Measurements from ENCODE around the gene RPL10. TPM values are rescaled to one million over a fixed set of nuclear protein-coding genes. Genes with fewer than 3 reads are reported as not detected.
A peak's percentile ranks its signal among the peaks of the same experiment; 100 is the strongest.

The RPL10 gene
- total and polyA plus RNA-seq, 2 of the 13 experiments (the other 11 are each of a cell fraction or from before 2014, with no cell fraction given) = 2,381 to 4,713 TPM

DNA sequence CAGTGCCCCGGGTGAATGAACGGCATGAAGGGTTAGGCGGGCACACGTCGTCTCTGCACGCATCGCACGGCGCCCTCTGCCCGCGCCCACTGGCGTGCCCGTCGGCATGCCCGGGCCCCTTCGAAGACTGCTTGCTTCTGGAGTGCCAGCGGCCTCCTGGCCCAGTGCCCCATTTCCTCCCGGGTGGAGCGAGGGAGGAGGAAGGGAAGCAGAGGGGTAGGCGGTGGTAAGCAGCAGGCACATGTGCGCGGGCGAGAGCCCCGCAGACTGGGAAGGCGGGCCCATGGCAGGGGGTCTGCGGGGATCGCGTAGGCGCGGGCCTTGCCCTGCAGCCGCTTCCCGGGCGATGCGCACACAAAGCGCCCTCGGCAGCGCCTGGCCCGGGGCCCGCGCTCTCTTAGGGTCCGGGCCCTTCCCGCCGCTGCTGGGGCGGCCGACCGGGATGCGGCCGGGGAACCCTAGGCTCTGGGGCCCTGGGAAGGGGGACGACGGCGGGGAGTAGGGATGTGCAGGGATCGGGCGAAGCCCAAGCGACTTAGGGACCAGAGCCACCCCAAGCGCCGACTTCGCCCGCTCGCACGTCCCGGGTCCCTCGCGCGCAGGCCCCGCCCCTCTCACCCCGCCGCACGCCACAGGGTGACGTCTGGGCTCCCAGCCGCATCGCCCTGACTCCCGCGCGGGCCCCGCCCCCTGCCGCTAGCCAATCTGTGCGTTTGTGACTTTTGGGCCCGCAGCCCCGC lies 19.9 kb upstream of the RPL10 start (continued):
- TF ChIP-seq, protein P1, sequence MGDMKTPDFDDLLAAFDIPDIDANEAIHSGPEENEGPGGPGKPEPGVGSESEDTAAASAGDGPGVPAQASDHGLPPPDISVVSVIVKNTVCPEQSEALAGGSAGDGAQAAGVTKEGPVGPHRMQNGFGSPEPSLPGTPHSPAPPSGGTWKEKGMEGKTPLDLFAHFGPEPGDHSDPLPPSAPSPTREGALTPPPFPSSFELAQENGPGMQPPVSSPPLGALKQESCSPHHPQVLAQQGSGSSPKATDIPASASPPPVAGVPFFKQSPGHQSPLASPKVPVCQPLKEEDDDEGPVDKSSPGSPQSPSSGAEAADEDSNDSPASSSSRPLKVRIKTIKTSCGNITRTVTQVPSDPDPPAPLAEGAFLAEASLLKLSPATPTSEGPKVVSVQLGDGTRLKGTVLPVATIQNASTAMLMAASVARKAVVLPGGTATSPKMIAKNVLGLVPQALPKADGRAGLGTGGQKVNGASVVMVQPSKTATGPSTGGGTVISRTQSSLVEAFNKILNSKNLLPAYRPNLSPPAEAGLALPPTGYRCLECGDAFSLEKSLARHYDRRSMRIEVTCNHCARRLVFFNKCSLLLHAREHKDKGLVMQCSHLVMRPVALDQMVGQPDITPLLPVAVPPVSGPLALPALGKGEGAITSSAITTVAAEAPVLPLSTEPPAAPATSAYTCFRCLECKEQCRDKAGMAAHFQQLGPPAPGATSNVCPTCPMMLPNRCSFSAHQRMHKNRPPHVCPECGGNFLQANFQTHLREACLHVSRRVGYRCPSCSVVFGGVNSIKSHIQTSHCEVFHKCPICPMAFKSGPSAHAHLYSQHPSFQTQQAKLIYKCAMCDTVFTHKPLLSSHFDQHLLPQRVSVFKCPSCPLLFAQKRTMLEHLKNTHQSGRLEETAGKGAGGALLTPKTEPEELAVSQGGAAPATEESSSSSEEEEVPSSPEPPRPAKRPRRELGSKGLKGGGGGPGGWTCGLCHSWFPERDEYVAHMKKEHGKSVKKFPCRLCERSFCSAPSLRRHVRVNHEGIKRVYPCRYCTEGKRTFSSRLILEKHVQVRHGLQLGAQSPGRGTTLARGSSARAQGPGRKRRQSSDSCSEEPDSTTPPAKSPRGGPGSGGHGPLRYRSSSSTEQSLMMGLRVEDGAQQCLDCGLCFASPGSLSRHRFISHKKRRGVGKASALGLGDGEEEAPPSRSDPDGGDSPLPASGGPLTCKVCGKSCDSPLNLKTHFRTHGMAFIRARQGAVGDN (CRISPR knock-in tag; IDR thresholded peaks at IDR 0.05) = peak; percentile 74
- TF ChIP-seq SP5 (CRISPR knock-in tag; IDR thresholded peaks at IDR 0.05; ENCODE audit: borderline replicate concordance, low read depth) (peak; percentile 47; the same call in 1 of the 2 replicates), ZNF432 (CRISPR knock-in tag; IDR thresholded peaks at IDR 0.05; ENCODE audit: borderline replicate concordance) (no peak), KLF6 (CRISPR knock-in tag; IDR thresholded peaks at IDR 0.05) (0 out of 2 replicates have a peak, but pooled peaks have one; percentile 25), JUN (CRISPR knock-in tag; IDR thresholded peaks at IDR 0.05) (no peak), NR2C2 (CRISPR knock-in tag; IDR thresholded peaks at IDR 0.05; ENCODE audit: borderline replicate concordance) (peak; percentile 8; the same call in 1 of the 2 replicates), ZFX (CRISPR knock-in tag; IDR thresholded peaks at IDR 0.05; ENCODE audit: low read depth) (peak; percentile 46; the same call in 1 of the 2 replicates), ZNF552 (CRISPR knock-in tag; IDR thresholded peaks at IDR 0.05; ENCODE audit: borderline replicate concordance) (no peak), SALL2 (CRISPR knock-in tag; IDR thresholded peaks at IDR 0.05) (no peak), AGO2 (optimal IDR thresholded peaks at IDR 0.05; ENCODE audit: low read depth, low read length) (peak; percentile 81), ZNF619 (CRISPR knock-in tag; IDR thresholded peaks at IDR 0.05) (no peak), ZNF10 (CRISPR knock-in tag; IDR thresholded peaks at IDR 0.05; ENCODE audit: borderline replicate concordance, low read depth) (no peak), ZSCAN25 (CRISPR knock-in tag; IDR thresholded peaks at IDR 0.05) (no peak), ZNF331 (CRISPR knock-in tag; IDR thresholded peaks at IDR 0.05) (0 out of 2 replicates have a peak, but pooled peaks have one; percentile 16), ZNF629 (CRISPR knock-in tag; conservative IDR thresholded peaks at IDR 0.05) (no peak), RBFOX2 (IDR thresholded peaks at IDR 0.05; ENCODE audit: low read depth, low read length) (peak; percentile 77), ZNF563 (CRISPR knock-in tag; IDR thresholded peaks at IDR 0.05) (peak; percentile 58; the same call in 1 of the 2 replicates), HNRNPL (IDR thresholded peaks at IDR 0.05; ENCODE audit: low read depth, low read length) (peak; percentile 91), ETV6 (CRISPR knock-in tag; conservative IDR thresholded peaks at IDR 0.05) (0 out of 2 replicates have a peak, but pooled peaks have one; percentile 21)
- TF ChIP-seq, protein P2, sequence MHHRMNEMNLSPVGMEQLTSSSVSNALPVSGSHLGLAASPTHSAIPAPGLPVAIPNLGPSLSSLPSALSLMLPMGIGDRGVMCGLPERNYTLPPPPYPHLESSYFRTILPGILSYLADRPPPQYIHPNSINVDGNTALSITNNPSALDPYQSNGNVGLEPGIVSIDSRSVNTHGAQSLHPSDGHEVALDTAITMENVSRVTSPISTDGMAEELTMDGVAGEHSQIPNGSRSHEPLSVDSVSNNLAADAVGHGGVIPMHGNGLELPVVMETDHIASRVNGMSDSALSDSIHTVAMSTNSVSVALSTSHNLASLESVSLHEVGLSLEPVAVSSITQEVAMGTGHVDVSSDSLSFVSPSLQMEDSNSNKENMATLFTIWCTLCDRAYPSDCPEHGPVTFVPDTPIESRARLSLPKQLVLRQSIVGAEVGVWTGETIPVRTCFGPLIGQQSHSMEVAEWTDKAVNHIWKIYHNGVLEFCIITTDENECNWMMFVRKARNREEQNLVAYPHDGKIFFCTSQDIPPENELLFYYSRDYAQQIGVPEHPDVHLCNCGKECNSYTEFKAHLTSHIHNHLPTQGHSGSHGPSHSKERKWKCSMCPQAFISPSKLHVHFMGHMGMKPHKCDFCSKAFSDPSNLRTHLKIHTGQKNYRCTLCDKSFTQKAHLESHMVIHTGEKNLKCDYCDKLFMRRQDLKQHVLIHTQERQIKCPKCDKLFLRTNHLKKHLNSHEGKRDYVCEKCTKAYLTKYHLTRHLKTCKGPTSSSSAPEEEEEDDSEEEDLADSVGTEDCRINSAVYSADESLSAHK (CRISPR knock-in tag; IDR thresholded peaks at IDR 0.05; ENCODE audit: borderline replicate concordance) = no peak
- TF ChIP-seq, protein P3, sequence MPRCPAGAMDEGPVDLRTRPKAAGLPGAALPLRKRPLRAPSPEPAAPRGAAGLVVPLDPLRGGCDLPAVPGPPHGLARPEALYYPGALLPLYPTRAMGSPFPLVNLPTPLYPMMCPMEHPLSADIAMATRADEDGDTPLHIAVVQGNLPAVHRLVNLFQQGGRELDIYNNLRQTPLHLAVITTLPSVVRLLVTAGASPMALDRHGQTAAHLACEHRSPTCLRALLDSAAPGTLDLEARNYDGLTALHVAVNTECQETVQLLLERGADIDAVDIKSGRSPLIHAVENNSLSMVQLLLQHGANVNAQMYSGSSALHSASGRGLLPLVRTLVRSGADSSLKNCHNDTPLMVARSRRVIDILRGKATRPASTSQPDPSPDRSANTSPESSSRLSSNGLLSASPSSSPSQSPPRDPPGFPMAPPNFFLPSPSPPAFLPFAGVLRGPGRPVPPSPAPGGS (CRISPR knock-in tag; IDR thresholded peaks at IDR 0.05) = peak; percentile 56; the same call in 1 of the 2 replicates

All from HepG2 (cell line).